EL (cell line): ENCODE measurements around the gene BSDC1.
A peak's percentile ranks its signal among the peaks of the same experiment; 100 is the strongest.

Source experiments
- DNase-seq: peaks from one replicate; pipeline ENCODE4 v3.0.0-alpha.2; 2016

Gene BSDC1

GRCh38 chr1:32393136-32393535 lies 1.1 kb downstream of the BSDC1 start:
- peak; percentile 35 for DNase-seq

- DNase-seq: no peak
Measured at GRCh38 chr1:32392325-32392724, 1.9 kb downstream of the BSDC1 start.

- no peak for DNase-seq
Measured at GRCh38 chr1:32390904-32391870, 3.1 kb downstream of the BSDC1 start.

GRCh38 chr1:32388641-32389040 lies 5.6 kb downstream of the BSDC1 start:
- DNase-seq: no peak

- DNase-seq: no peak
Measured at GRCh38 chr1:32386676-32387392, 7.4 kb downstream of the BSDC1 start.

GRCh38 chr1:32380057-32380456 lies 14.2 kb downstream of the BSDC1 start:
- DNase-seq: no peak

- no peak for DNase-seq
Measured at GRCh38 chr1:32377541-32378220, 16.6 kb downstream of the BSDC1 start.

GRCh38 chr1:32376199-32376598 lies 18.0 kb downstream of the BSDC1 start:
- DNase-seq: no peak

- DNase-seq: no peak
Measured at GRCh38 chr1:32373996-32374592, 20.1 kb downstream of the BSDC1 start.

- DNase-seq: no peak
Measured at GRCh38 chr1:32372149-32372756, 22.0 kb downstream of the BSDC1 start.

- no peak for DNase-seq
Measured at GRCh38 chr1:32367912-32368635, 26.2 kb downstream of the BSDC1 start.

- DNase-seq: no peak
Measured at GRCh38 chr1:32365445-32365844, 28.8 kb downstream of the BSDC1 start.

- no peak for DNase-seq
Measured at GRCh38 chr1:32364836-32365235, 29.4 kb downstream of the BSDC1 start.

- no peak for DNase-seq
Measured at GRCh38 chr1:32363713-32364112, 30.5 kb downstream of the BSDC1 start.

- DNase-seq: no peak
Measured at GRCh38 chr1:32362474-32363313, 31.5 kb downstream of the BSDC1 start, which contains the start of the genes FAM229A and TSSK3. TSS of gene FAM229A (minus strand) at chr1:32362485. CDS start at chr1:32362091, 394 bp downstream. TSS of gene TSSK3 (plus strand) at chr1:32362539. CDS start at chr1:32362702, 163 bp downstream.

- DNase-seq: peak; percentile 19
Measured at GRCh38 chr1:32361674-32362473, 32.4 kb downstream of the BSDC1 start.

- no peak for DNase-seq
Measured at GRCh38 chr1:32361308-32361673, 33.0 kb downstream of the BSDC1 start.

- no peak for DNase-seq
Measured at GRCh38 chr1:32358435-32358834, 35.8 kb downstream of the BSDC1 start.

GRCh38 chr1:32357614-32358013 lies 36.6 kb downstream of the BSDC1 start:
- DNase-seq: no peak

- no peak for DNase-seq
Measured at GRCh38 chr1:32356478-32356877, 37.8 kb downstream of the BSDC1 start.
